ENCODE results near the gene RNF125.

DNA sequence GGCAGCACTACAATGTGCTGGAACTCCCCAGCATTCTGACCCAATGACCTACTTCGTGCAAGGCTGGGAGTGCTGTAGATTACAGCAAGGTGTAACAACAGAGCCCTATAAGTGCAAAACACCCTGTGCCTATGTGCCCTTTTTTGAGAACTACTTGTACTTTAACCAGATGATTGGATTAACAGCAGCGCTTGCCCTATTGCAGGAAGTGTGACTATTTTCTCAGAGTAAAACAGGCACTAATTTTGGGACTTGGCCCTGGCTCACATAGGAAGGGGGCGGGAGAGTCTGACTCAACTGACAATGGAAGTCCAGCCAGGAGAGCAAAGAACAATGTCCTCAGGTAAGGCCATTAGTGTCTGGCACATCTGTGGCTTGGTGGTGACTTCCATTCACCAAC is 35.6 kb upstream of the RNF125 start:
- TF ChIP-seq CTCF (IDR thresholded peaks at IDR 0.05; ENCODE audit: low read depth, low read length, missing input control) (no peak), YY1 (IDR thresholded peaks at IDR 0.05) (peak; percentile 90)
